SKM-1 treated with dmso at 0.1 percent for 144 hours (cell line): ENCODE data around the gene SCMH1.

Source experiments
- DNase-seq: peaks from one replicate; lab custom pipeline; 2025; ENCODE audit not compliant: unreplicated experiment; lab: John Stamatoyannopoulos, UW

Gene SCMH1

DNA sequence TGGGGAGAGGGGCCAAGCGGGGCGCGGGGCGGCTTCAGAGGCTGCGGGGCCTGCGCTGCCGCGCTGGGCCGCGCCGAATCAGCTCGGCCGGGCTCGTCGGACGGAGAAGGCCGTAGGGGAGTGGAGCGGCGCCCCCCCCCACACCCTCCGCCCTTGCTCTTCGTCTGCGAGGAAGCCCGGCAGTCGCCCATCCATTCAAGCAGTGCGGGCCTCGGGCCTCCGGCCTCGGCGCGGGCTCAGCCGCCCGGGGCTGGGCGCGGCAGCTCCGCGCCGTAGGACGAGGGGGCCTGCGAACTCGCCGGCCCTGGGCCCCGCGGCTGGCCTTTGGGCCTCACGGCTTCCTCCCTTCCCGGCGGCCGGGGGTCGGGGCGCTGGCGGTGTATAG is 262.0 kb downstream of the SCMH1 start:
- no peak for DNase-seq

DNA sequence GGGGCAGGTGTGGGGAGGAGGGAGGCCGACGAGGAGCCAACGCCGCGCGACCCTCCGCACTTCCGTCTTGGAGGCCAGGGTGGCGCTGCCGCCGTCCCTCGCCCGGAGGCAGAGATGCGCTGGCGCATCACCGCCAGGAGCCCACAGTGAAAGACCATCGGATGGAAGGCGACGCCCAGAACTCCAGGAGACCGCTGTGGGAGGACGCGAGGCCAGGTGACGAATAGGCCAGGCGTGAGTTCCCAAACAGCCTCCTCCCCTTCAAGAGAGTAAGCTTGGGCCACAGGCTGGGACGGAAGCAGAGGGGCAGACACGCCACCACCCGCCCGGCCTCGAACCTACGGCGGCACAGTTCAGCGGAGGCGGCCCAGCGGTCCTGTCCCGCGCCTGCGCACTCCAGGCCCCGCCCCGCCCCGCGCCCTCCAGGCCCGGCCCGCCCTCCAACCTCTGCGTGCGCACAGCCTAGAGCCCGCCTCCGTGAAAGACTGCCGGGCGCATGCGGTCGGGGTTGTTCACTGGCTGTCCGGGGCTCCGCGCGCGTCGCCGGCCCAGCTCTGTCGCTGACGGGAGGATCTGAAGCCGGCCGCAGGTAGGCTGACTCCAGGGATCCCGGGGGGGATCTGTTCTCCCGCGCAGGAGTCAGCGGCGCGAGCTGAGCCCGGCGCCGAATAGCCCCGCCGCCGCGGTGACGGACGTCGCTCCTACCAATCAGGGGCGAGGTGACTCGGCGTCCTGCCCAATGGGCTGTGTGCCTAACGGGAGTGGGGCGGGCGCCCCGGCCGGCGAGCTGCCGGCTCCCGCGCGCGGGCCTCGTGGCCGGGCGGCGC is 262.7 kb downstream of the SCMH1 start, which contains the start of gene CTPS1:
Gene CTPS1, plus strand, starts transcription at position 456 of the 827 bp plus-strand sequence. CDS start 3,595 bp downstream, outside the sequence.
- peak; percentile 89 for DNase-seq

DNA sequence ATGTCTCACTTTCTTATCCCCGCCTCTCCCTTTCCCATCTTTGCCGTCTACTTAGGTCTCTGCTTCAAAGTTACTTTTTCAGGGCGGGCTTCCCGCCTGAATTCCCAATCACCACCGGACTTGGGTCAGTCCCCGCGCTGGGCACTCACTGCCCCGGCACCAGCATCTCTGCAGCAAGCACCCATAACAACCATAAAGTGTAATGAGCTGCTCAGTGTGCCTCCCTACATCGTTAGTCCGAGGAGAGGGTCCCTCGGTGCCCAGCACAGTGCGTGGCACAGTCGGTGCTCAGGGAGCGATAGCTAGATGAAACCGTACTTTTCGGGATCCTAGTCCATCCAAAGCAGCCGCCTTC is 263.2 kb downstream of the SCMH1 start:
- no peak for DNase-seq

DNA sequence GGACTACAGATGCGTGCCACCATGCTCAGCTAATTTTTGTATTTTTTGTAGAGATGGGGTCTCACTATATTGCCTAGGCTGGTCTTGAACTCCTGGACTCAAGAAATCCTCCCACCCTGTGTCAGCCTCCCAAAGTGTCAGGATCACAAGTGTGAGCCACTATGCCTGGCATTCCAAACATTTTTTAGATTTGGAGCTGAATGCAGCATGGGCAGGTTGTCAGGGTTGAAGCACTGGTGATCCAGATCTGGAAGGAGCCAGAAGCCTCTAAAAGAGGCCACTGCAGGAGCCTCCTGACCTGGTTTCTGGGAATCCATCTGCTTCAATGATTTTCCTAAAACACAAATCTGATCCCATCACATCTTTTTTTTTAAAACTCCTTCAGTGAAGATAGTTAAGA is 264.4 kb downstream of the SCMH1 start:
- DNase-seq = no peak
